Hepatocyte (in vitro differentiated cells): Measurements from ENCODE around the gene SLC12A8.

Experiments
- EZH2phosphoT487 ChIP-seq: fragments of 200-600 bp; sonication (generic); IDR thresholded peaks from one replicate; pipeline ENCODE4 v1.6.1; 2018; ENCODE audit warnings: antibody characterized with exemption, mild to moderate bottlenecking, low read depth, moderate library complexity; ENCODE audit not compliant: unreplicated experiment, severe bottlenecking
- TF ChIP-seq, protein P1 (sequence below): fragments of 200-600 bp; sonication (generic); IDR thresholded peaks from 2 replicates; pipeline ENCODE4 v1.5.1; 2016; ENCODE audit warnings: antibody characterized with exemption, mild to moderate bottlenecking; ENCODE audit not compliant: poor library complexity

- TF ChIP-seq, protein P1, sequence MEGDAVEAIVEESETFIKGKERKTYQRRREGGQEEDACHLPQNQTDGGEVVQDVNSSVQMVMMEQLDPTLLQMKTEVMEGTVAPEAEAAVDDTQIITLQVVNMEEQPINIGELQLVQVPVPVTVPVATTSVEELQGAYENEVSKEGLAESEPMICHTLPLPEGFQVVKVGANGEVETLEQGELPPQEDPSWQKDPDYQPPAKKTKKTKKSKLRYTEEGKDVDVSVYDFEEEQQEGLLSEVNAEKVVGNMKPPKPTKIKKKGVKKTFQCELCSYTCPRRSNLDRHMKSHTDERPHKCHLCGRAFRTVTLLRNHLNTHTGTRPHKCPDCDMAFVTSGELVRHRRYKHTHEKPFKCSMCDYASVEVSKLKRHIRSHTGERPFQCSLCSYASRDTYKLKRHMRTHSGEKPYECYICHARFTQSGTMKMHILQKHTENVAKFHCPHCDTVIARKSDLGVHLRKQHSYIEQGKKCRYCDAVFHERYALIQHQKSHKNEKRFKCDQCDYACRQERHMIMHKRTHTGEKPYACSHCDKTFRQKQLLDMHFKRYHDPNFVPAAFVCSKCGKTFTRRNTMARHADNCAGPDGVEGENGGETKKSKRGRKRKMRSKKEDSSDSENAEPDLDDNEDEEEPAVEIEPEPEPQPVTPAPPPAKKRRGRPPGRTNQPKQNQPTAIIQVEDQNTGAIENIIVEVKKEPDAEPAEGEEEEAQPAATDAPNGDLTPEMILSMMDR: no peak
- TF ChIP-seq EZH2phosphoT487: no peak
Observed at GRCh38 chr3:125061646-125062045, 150.9 kb downstream of the SLC12A8 start.
